WTC11 (cell line): ENCODE results near the gene PDZD2. TPM values are rescaled to one million over a fixed set of nuclear protein-coding genes. Genes with fewer than 3 reads are reported as not detected.

Experiments
- ATAC-seq: fragments of 200-7000 bp; cut with Tn5 transposase; 2 replicates; pipeline ENCODE4 v1.10.0; 2021; ENCODE audit warnings: mild to moderate bottlenecking, moderate library complexity
- CTCF ChIA-PET: fragments of 300-600 bp; sonication (Branson Sonifier 250); formaldehyde crosslinking; loops from one replicate; lab custom pipeline; 2021; ENCODE audit warnings: antibody characterized with exemption; lab: Charles Lee
- POLR2A ChIA-PET: fragments of 350-600 bp; sonication (Branson Sonifier 250); formaldehyde crosslinking; loops from one replicate; lab custom pipeline; 2021; ENCODE audit warnings: antibody characterized with exemption; lab: Charles Lee
- DNase-seq: peaks from one replicate; pipeline ENCODE4 v3.0.0; 2021; ENCODE audit warnings: low spot score
- H3K27ac Mint-ChIP-seq: 2 replicates; pipeline ENCODE4 v1.8.0; 2021; ENCODE audit warnings: mixed read lengths
- H3K27me3 Mint-ChIP-seq: 2 replicates; pipeline ENCODE4 v1.8.0; 2021; ENCODE audit warnings: low read depth, mild to moderate bottlenecking, moderate library complexity, mixed read lengths
- H3K36me3 Mint-ChIP-seq: 2 replicates; pipeline ENCODE4 v1.8.0; 2021; ENCODE audit warnings: mixed read lengths
- H3K4me1 Mint-ChIP-seq: 2 replicates; pipeline ENCODE4 v1.8.0; 2022; ENCODE audit warnings: mixed read lengths
- H3K4me3 Mint-ChIP-seq: 2 replicates; pipeline ENCODE4 v1.8.0; 2021; ENCODE audit warnings: mild to moderate bottlenecking, moderate library complexity, mixed read lengths
- H3K9me3 Mint-ChIP-seq: 2 replicates; pipeline ENCODE4 v1.8.0; 2021; ENCODE audit warnings: mixed read lengths
- AFF4 ChIP-seq: sonication (generic); formaldehyde crosslinking; IDR thresholded peaks from 2 replicates; pipeline ENCODE4 v1.8.1; 2023; ENCODE audit warnings: mild to moderate bottlenecking, missing genetic modification reagents, borderline replicate concordance
- CDX4 ChIP-seq: fragments of 250-450 bp; sonication (Bioruptor Pico); IDR thresholded peaks from 2 replicates; pipeline ENCODE4 v1.9.0; 2021; ENCODE audit warnings: moderate library complexity, mild to moderate bottlenecking, inconsistent platforms, borderline replicate concordance
- ETV6 ChIP-seq: sonication (generic); formaldehyde crosslinking; IDR thresholded peaks from 2 replicates; pipeline ENCODE4 v1.8.1; 2022; ENCODE audit warnings: mild to moderate bottlenecking, missing genetic modification reagents
- FOXK1 ChIP-seq: sonication (generic); formaldehyde crosslinking; IDR thresholded peaks from 2 replicates; pipeline ENCODE4 v1.8.0; 2022; ENCODE audit warnings: mild to moderate bottlenecking, moderate library complexity, missing genetic modification reagents
- MLX ChIP-seq: sonication (generic); formaldehyde crosslinking; IDR thresholded peaks from 2 replicates; pipeline ENCODE4 v1.8.1; 2023; ENCODE audit warnings: mild to moderate bottlenecking, missing genetic modification reagents, moderate library complexity
- NFATC4 ChIP-seq: fragments of 250-450 bp; sonication (Bioruptor Pico); IDR thresholded peaks from 2 replicates; pipeline ENCODE4 v1.9.0; 2021; ENCODE audit warnings: mild to moderate bottlenecking
- NFE2L1 ChIP-seq: sonication (generic); formaldehyde crosslinking; IDR thresholded peaks from 2 replicates; pipeline ENCODE4 v1.8.1; 2023; ENCODE audit warnings: missing genetic modification reagents
- NR3C1 ChIP-seq: sonication (generic); formaldehyde crosslinking; conservative IDR thresholded peaks from 2 replicates; pipeline ENCODE4 v1.8.1; 2023; ENCODE audit warnings: low read depth, mild to moderate bottlenecking, missing genetic modification reagents
- RELA ChIP-seq: sonication (generic); formaldehyde crosslinking; IDR thresholded peaks from 2 replicates; pipeline ENCODE4 v1.8.1; 2022; ENCODE audit warnings: missing genetic modification reagents, mild to moderate bottlenecking, borderline replicate concordance
- SMAD4 ChIP-seq: sonication (generic); formaldehyde crosslinking; IDR thresholded peaks from 2 replicates; pipeline ENCODE4 v1.8.0; 2022; ENCODE audit warnings: mild to moderate bottlenecking, missing genetic modification reagents
- TP53 ChIP-seq: sonication (generic); formaldehyde crosslinking; IDR thresholded peaks from 2 replicates; pipeline ENCODE4 v1.8.1; 2023; ENCODE audit warnings: mild to moderate bottlenecking, missing genetic modification reagents
- USF2 ChIP-seq: sonication (generic); formaldehyde crosslinking; IDR thresholded peaks from 2 replicates; pipeline ENCODE4 v1.8.1; 2023; ENCODE audit warnings: mild to moderate bottlenecking, missing genetic modification reagents, moderate library complexity
- ZNF423 ChIP-seq: fragments of 250-450 bp; sonication (Bioruptor Pico); IDR thresholded peaks from 2 replicates; pipeline ENCODE4 v2.1.2; 2022; ENCODE audit warnings: mild to moderate bottlenecking, moderate library complexity
- ZNF532 ChIP-seq: fragments of 250-450 bp; sonication (Bioruptor Pico); IDR thresholded peaks from 2 replicates; pipeline ENCODE4 v1.9.0; 2021; ENCODE audit warnings: mild to moderate bottlenecking, borderline replicate concordance
- total RNA-seq: library from RNA; stranded (reverse); gene quantifications from 3 replicates; pipeline ENCODE4 v1.2.3, GENCODE V29; 2021
- TF ChIP-seq, protein P1 (sequence below): sonication (generic); formaldehyde crosslinking; IDR thresholded peaks from 2 replicates; pipeline ENCODE4 v1.8.1; 2022; ENCODE audit warnings: low read depth, missing genetic modification reagents, borderline replicate concordance
- TF ChIP-seq, protein P2 (sequence below): sonication (generic); formaldehyde crosslinking; IDR thresholded peaks from 2 replicates; pipeline ENCODE4 v1.8.0; 2023; ENCODE audit warnings: missing genetic modification reagents

The PDZD2 gene
- total RNA-seq, 1 experiment from 2014 or later: 11.4 TPM

DNA sequence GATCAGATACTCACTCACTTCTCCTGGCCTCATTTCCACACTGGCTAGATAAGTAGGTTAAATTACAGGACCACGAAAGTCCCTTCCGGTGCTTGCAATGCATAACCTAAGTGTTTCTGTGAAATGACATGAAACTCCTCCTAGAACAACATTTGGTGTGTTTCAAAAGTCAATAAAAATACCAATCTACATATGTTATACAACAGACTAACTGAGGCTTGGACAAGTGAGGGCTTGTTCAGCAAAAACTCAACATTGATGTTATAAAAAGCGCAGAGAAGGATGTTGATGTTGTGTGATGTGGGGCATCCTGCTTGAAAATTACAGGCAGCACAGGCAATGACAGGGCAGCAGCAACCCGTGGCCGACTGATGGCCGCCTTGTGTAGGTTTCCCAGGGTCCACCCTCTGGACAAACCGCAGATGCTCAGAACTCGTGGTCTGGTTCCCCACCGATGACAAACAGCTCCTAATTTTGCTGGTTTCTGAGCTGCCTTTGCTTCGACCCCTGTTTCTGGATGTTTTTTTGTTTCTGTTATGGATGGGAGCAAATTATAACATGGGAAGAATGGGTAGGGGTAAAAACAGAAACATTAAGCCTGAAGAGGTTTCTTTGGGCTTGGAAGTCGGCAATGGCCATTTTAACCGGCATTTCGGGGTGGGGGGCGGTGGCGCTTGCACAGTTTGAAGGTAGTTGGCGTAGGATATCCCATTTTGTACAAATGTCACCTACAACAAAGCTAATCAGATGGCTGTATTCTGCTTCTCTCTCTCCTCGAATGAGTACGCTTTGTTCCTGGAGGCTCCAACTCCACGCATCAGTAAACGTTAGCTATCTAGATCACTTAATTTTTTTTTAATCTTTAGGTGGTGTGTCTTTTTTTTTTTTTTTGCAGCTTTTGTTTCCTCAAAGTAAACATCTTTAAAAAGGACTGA, 116.1 kb downstream of the PDZD2 start (continued):
- TF ChIP-seq AFF4 (CRISPR knock-in tag): no peak
- TF ChIP-seq MLX (CRISPR knock-in tag): no peak

- Mint-ChIP-seq H3K4me3 (no peak overlapping the region), H3K36me3 (no peaks in the 10 kb centered on the region), H3K27me3 (peaks cover 74% of the 10 kb centered on the region), H3K4me1 (peaks cover 45% of the 10 kb centered on the region), H3K27ac (no peak overlapping the region), H3K9me3 (peaks cover 3% of the 10 kb centered on the region; the same call in 1 of the 2 replicates)
- DNase-seq (no peak), ATAC-seq (no peak)
- ChIA-PET POLR2A (no interaction called here), CTCF (no interaction called here)
- TF ChIP-seq TP53 (no peak), ZNF532 (CRISPR knock-in tag) (no peak), CDX4 (CRISPR knock-in tag) (no peak), ETV6 (CRISPR knock-in tag) (no peak), AFF4 (CRISPR knock-in tag) (no peak), USF2 (no peak), FOXK1 (CRISPR knock-in tag) (no peak), ZNF423 (CRISPR knock-in tag) (no peak), RELA (CRISPR knock-in tag) (no peak), SMAD4 (CRISPR knock-in tag) (no peak), NR3C1 (CRISPR knock-in tag) (no peak), NFE2L1 (CRISPR knock-in tag) (no peak), NFATC4 (CRISPR knock-in tag) (no peak)
- TF ChIP-seq, protein P1, sequence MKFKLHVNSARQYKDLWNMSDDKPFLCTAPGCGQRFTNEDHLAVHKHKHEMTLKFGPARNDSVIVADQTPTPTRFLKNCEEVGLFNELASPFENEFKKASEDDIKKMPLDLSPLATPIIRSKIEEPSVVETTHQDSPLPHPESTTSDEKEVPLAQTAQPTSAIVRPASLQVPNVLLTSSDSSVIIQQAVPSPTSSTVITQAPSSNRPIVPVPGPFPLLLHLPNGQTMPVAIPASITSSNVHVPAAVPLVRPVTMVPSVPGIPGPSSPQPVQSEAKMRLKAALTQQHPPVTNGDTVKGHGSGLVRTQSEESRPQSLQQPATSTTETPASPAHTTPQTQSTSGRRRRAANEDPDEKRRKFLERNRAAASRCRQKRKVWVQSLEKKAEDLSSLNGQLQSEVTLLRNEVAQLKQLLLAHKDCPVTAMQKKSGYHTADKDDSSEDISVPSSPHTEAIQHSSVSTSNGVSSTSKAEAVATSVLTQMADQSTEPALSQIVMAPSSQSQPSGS (CRISPR knock-in tag): no peak
- TF ChIP-seq, protein P2, sequence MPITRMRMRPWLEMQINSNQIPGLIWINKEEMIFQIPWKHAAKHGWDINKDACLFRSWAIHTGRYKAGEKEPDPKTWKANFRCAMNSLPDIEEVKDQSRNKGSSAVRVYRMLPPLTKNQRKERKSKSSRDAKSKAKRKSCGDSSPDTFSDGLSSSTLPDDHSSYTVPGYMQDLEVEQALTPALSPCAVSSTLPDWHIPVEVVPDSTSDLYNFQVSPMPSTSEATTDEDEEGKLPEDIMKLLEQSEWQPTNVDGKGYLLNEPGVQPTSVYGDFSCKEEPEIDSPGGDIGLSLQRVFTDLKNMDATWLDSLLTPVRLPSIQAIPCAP: no peak
Measured at GRCh38 chr5:31755676-31756230, 116.8 kb downstream of the PDZD2 start.
